Activated CD8-positive, alpha-beta T cell treated with anti-CD3 and anti-CD28 coated beads for 36 hours (primary cell): ENCODE data around the gene NDUFA13. TPM values are rescaled to one million over a fixed set of nuclear protein-coding genes. Genes with fewer than 3 reads are reported as not detected.
A peak's percentile ranks its signal among the peaks of the same experiment; 100 is the strongest.

ENCODE experiments used
- ATAC-seq: fragments of 200-7000 bp; cut with Tn5 transposase; one replicate; pipeline ENCODE4 v1.10.0; 2021; ENCODE audit warnings: mild to moderate bottlenecking, moderate library complexity
- CTCF ChIA-PET: fragments of 350-600 bp; sonication (Branson Sonifier 250); formaldehyde crosslinking; loops from one replicate; lab custom pipeline; 2021; ENCODE audit warnings: antibody characterized with exemption; lab: Charles Lee
- POLR2A ChIA-PET: fragments of 350-600 bp; sonication (Branson Sonifier 250); formaldehyde crosslinking; loops from one replicate; lab custom pipeline; 2021; ENCODE audit warnings: antibody characterized with exemption; lab: Charles Lee
- DNase-seq: peaks from one replicate; pipeline ENCODE4 v3.0.0-alpha.2; 2020
- H3K27ac Mint-ChIP-seq: one replicate; pipeline ENCODE4 v1.8.0; 2021; ENCODE audit warnings: mild to moderate bottlenecking, mixed read lengths
- H3K27me3 Mint-ChIP-seq: one replicate; pipeline ENCODE4 v1.8.0; 2021; ENCODE audit warnings: mixed read lengths
- H3K36me3 Mint-ChIP-seq: one replicate; pipeline ENCODE4 v1.8.0; 2021; ENCODE audit warnings: low read depth, mixed read lengths
- H3K4me1 Mint-ChIP-seq: one replicate; pipeline ENCODE4 v1.8.0; 2021; ENCODE audit warnings: low read depth, mixed read lengths
- H3K4me3 Mint-ChIP-seq: one replicate; pipeline ENCODE4 v1.8.0; 2021; ENCODE audit warnings: mild to moderate bottlenecking, moderate library complexity, mixed read lengths
- H3K9me3 Mint-ChIP-seq: one replicate; pipeline ENCODE4 v1.8.0; 2021; ENCODE audit warnings: mixed read lengths
- intact Hi-C: fragments of 100-400 bp; cut with micrococcal nuclease; formaldehyde crosslinking; loops from one replicate; pipeline ENCODE4 v1.10.0; 2022
- total RNA-seq, 2 experiments: library from RNA; stranded (reverse); gene quantifications; one replicate each; pipeline ENCODE4 v1.2.3, GENCODE V29; 2021
- TF ChIP-seq, protein P1 (sequence below): fragments of 200-600 bp; IDR thresholded peaks from one replicate; pipeline ENCODE4 v1.8.0; 2022; ENCODE audit warnings: antibody characterized with exemption, mild to moderate bottlenecking

The NDUFA13 gene
- total RNA-seq, 2 experiments from 2014 or later, result 298 to 310 TPM

DNA sequence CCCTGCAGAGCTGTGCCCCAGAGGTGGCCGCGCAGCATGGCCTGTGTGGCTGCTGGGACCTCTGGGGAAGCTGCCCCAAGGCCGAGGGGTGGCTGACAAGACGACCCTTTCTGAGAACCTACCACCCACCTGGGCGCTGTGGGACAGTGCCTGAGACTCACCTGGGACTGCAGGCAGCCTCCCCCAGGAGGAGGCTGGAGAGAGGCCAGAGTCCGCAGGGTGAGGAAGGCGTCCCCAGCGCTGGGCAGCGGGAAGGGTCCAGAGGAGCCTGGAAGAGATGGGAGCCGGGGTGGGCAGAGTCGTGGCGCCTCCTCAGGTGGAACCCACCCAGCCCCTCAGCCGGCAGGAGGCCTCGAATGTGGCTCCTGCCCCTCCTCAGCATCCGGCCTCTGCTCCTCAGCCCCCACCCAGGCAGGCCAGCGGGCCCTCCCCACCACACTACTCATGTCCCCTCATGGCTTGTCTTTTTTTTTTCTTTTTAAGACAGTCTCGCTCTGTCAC, 47.4 kb downstream of the NDUFA13 start:
- Mint-ChIP-seq H3K27ac (no peak overlapping the region), H3K27me3 (no peaks in the 10 kb centered on the region), H3K4me1 (no peaks in the 10 kb centered on the region), H3K36me3 (peaks cover 17% of the 10 kb centered on the region), H3K4me3 (no peak overlapping the region), H3K9me3 (no peaks in the 10 kb centered on the region)
- ChIA-PET CTCF (interaction anchor here (1.2 to 2.2 kb wide), 2 partner anchors 10 to 11 kb away, joined by 3 to 10 read pairs; no protein-coding TSS in a partner anchor), POLR2A (no interaction called here)
- DNase-seq (no peak), ATAC-seq (no peak)
- intact Hi-C loops, result no loop called here
- TF ChIP-seq, protein P1, sequence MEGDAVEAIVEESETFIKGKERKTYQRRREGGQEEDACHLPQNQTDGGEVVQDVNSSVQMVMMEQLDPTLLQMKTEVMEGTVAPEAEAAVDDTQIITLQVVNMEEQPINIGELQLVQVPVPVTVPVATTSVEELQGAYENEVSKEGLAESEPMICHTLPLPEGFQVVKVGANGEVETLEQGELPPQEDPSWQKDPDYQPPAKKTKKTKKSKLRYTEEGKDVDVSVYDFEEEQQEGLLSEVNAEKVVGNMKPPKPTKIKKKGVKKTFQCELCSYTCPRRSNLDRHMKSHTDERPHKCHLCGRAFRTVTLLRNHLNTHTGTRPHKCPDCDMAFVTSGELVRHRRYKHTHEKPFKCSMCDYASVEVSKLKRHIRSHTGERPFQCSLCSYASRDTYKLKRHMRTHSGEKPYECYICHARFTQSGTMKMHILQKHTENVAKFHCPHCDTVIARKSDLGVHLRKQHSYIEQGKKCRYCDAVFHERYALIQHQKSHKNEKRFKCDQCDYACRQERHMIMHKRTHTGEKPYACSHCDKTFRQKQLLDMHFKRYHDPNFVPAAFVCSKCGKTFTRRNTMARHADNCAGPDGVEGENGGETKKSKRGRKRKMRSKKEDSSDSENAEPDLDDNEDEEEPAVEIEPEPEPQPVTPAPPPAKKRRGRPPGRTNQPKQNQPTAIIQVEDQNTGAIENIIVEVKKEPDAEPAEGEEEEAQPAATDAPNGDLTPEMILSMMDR, result no peak

DNA sequence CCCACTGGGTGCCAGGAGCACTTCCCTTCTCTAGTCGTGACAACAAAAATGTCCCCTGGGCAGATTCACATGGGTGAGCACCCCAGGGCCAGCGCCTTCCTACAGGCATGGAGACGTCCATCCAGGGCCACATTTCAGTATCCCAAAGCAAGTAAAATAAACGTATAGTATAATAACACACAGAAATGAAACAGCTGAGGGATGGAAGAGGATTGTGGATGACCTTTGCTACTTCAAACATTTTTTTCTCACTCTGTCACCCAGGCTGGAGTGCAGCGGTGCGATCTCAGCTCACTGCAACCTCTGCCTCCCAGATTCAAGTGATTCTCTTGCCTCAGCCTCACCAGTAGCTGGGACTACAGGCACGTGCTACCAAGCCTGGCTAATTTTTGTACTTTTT, 50.3 kb downstream of the NDUFA13 start:
- intact Hi-C loops, result no loop called here
- peaks cover 28% of the 10 kb centered on the region for H3K36me3 Mint-ChIP-seq
- TF ChIP-seq, protein P1, result no peak
- no peaks in the 10 kb centered on the region for H3K9me3 Mint-ChIP-seq
- no peak overlapping the region for H3K27ac Mint-ChIP-seq
- ChIA-PET CTCF (interaction anchor here (1.3 to 2.6 kb wide), 2 partner anchors 11 to 78 kb away, joined by 3 to 17 read pairs; no protein-coding TSS in a partner anchor), POLR2A (no interaction called here)
- H3K27me3 Mint-ChIP-seq, result no peaks in the 10 kb centered on the region
- peaks cover 4% of the 10 kb centered on the region for H3K4me1 Mint-ChIP-seq
- H3K4me3 Mint-ChIP-seq, result no peak overlapping the region
- no peak for ATAC-seq
- DNase-seq, result no peak

DNA sequence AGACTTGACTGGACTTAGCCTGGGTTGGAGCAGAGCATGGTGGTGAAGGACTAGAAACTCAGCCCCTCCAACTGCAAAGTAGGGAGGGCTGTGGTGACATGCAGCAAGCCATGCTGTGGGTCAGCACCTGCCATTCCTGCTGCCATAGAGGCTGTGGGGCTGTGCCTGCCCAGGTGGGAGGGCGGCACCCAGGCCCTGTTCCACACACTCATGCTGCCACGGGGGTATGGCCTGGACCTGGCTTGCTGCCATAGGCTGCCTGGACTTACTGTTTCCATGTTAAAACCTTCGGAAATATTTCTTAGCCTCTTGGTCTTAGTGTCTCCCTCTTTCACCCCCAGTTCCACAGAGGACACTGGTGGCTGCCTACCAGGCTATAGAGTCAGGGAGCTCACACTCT, 51.4 kb downstream of the NDUFA13 start:
- TF ChIP-seq, protein P1, result no peak
- peak overlapping the region; percentile 2 for H3K27ac Mint-ChIP-seq
- no peaks in the 10 kb centered on the region for H3K27me3 Mint-ChIP-seq
- CTCF ChIA-PET, result interaction anchor here (0.7 to 1.8 kb wide), 4 partner anchors 9 to 95 kb away, joined by 3 to 7 read pairs (median 3); no protein-coding TSS in a partner anchor
- POLR2A ChIA-PET, result interaction anchor here (1.1 kb wide), 1 partner anchor 18 kb away, joined by 3 read pairs; no protein-coding TSS in a partner anchor
- peaks cover 4% of the 10 kb centered on the region for H3K4me1 Mint-ChIP-seq
- intact Hi-C loops, result no loop called here
- no peaks in the 10 kb centered on the region for H3K9me3 Mint-ChIP-seq
- no peak for DNase-seq
- no peak overlapping the region for H3K4me3 Mint-ChIP-seq
- ATAC-seq, result no peak
- peaks cover 25% of the 10 kb centered on the region for H3K36me3 Mint-ChIP-seq

DNA sequence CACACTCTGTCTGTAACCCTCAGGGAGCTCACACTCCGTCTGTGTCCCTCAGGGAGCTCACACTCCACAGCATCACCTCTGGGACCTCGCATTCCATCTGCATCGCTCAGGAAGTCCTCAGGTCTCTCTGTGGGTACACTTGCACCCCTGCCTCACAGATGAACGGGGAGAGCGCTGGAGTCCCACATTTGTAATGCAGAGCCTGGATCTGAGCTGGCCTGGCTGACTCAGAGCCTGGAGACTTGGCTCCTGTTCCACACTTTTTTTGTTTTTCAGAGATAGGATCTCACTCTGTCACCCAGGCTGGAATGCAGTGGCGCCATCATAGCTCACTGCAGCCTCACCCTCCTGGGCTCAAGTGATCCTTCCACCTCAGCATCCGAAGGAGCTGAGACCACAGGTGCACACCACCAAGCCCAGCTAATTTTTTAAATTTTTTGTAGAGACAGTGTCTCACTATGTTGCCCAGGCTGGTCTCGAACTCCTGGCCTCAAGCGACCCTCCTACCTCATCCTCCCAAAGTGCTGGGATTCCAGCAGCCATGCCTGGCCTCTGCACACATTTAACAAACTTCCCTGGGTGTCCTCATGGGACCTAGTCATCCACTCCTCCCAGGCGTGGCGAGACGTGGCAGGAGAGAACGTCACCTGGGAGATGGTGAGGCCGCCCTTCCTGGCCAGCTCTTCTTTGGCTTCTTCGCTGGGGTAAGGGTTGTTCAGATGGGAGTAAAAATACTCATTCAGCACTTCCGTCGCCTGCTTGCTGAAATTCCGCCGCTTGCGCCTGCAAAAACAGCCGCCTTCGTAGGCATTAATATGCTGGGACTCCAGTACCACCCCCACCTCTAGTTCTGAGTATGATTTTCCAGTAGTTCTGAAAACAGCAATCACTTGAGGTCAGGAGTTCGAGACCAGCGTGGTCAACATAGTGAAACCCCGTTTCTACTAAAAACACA, 53.1 kb downstream of the NDUFA13 start:
- no peak overlapping the region for H3K27ac Mint-ChIP-seq
- ATAC-seq (no peak), DNase-seq (peak; percentile 15)
- TF ChIP-seq, protein P1, result no peak
- peaks cover 4% of the 10 kb centered on the region for H3K4me1 Mint-ChIP-seq
- ChIA-PET CTCF (interaction anchor here (0.8 to 1.8 kb wide), 5 partner anchors 13 to 75 kb away, joined by 3 to 7 read pairs (median 3); no protein-coding TSS in a partner anchor), POLR2A (interaction anchor here (1.1 to 1.4 kb wide), 3 partner anchors 11 to 21 kb away, joined by 3 read pairs; no protein-coding TSS in a partner anchor)
- H3K27me3 Mint-ChIP-seq, result no peaks in the 10 kb centered on the region
- peaks cover 25% of the 10 kb centered on the region for H3K36me3 Mint-ChIP-seq
- intact Hi-C loops, result no loop called here
- H3K9me3 Mint-ChIP-seq, result no peaks in the 10 kb centered on the region
- H3K4me3 Mint-ChIP-seq, result no peak overlapping the region
